ENCODE measurements around the gene TMED10.

The TMED10 gene

GRCh38 chr14:75125617-75126016 lies 50.8 kb downstream of the TMED10 start:
- DNase-seq: no peak

GRCh38 chr14:75123991-75124390 lies 52.4 kb downstream of the TMED10 start:
- DNase-seq: no peak

- no peak for DNase-seq
These were observed 54.9 kb downstream of the TMED10 start for GRCh38 chr14:75121552-75121951.

GRCh38 chr14:75120541-75121291 lies 55.7 kb downstream of the TMED10 start:
- DNase-seq: no peak

- no peak for DNase-seq
These were observed 57.4 kb downstream of the TMED10 start for GRCh38 chr14:75119056-75119455.

GRCh38 chr14:75113932-75114539 lies 62.4 kb downstream of the TMED10 start:
- DNase-seq: no peak

- DNase-seq: no peak
These were observed 66.5 kb downstream of the TMED10 start for GRCh38 chr14:75109877-75110276.

- DNase-seq: no peak
These were observed 69.2 kb downstream of the TMED10 start for GRCh38 chr14:75107186-75107585.

- DNase-seq: no peak
These were observed 74.9 kb downstream of the TMED10 start for GRCh38 chr14:75101491-75101890.

GRCh38 chr14:75098682-75099081 lies 77.7 kb downstream of the TMED10 start:
- DNase-seq: no peak

GRCh38 chr14:75098212-75098611 lies 78.2 kb downstream of the TMED10 start:
- no peak for DNase-seq

GRCh38 chr14:75096959-75097358 lies 79.5 kb downstream of the TMED10 start:
- DNase-seq: no peak

GRCh38 chr14:75095690-75096089 lies 80.7 kb downstream of the TMED10 start:
- no peak for DNase-seq

GRCh38 chr14:75094896-75095295 lies 81.5 kb downstream of the TMED10 start:
- no peak for DNase-seq

- no peak for DNase-seq
These were observed 83.7 kb downstream of the TMED10 start for GRCh38 chr14:75092698-75093097.

- no peak for DNase-seq
These were observed 85.2 kb downstream of the TMED10 start for GRCh38 chr14:75091251-75091650.

- no peak for DNase-seq
These were observed 86.1 kb downstream of the TMED10 start for GRCh38 chr14:75090353-75090752.

GRCh38 chr14:75088566-75089373 lies 87.6 kb downstream of the TMED10 start:
- DNase-seq: peak; percentile 29

GRCh38 chr14:75088153-75088552 lies 88.3 kb downstream of the TMED10 start:
- no peak for DNase-seq

- DNase-seq: no peak
These were observed 91.9 kb downstream of the TMED10 start for GRCh38 chr14:75084513-75084912.

- DNase-seq: no peak
These were observed 93.1 kb downstream of the TMED10 start for GRCh38 chr14:75083271-75083670.

- no peak for DNase-seq
These were observed 94.7 kb downstream of the TMED10 start for GRCh38 chr14:75081660-75082229.

Data from NCI-H1092 treated with DMSO at 0.1 percent for 48 hours (cell line).